ENCODE data around the gene OR10H5.
"Not testable (repeated sequence)": the region's sequence is repeated elsewhere in the genome, so short reads cannot be mapped to it uniquely, and the experiment has no call there.

- TF ChIP-seq, protein P1, sequence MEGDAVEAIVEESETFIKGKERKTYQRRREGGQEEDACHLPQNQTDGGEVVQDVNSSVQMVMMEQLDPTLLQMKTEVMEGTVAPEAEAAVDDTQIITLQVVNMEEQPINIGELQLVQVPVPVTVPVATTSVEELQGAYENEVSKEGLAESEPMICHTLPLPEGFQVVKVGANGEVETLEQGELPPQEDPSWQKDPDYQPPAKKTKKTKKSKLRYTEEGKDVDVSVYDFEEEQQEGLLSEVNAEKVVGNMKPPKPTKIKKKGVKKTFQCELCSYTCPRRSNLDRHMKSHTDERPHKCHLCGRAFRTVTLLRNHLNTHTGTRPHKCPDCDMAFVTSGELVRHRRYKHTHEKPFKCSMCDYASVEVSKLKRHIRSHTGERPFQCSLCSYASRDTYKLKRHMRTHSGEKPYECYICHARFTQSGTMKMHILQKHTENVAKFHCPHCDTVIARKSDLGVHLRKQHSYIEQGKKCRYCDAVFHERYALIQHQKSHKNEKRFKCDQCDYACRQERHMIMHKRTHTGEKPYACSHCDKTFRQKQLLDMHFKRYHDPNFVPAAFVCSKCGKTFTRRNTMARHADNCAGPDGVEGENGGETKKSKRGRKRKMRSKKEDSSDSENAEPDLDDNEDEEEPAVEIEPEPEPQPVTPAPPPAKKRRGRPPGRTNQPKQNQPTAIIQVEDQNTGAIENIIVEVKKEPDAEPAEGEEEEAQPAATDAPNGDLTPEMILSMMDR (IDR thresholded peaks at IDR 0.05): not testable (repeated sequence)
- TF ChIP-seq POLR2A (IDR thresholded peaks at IDR 0.05): not testable (repeated sequence)
Observed at GRCh38 chr19:15794279-15794678, 6.8 kb downstream of the OR10H5 start.
